K562 (cell line): ENCODE measurements around the gene AGL. TPM values are rescaled to one million over a fixed set of nuclear protein-coding genes. Genes with fewer than 3 reads are reported as not detected.

Source experiments
- ATAC-seq: fragments of 200-7000 bp; cut with Tn5 transposase; 3 replicates; pipeline ENCODE4 v1.9.1; 2020; ENCODE audit warnings: moderate library complexity
- BruUV-seq: library from RNA; stranded (reverse); fragments of 400-500 nt; replicated peaks from 2 replicates; lab custom pipeline; 2021; lab: Mats Ljungman, UMichigan
- CTCF ChIA-PET: fragments of 300-600 bp; formaldehyde crosslinking; extraction: SDS; loops from one replicate; lab custom pipeline; 2021; ENCODE audit warnings: low intra/inter-chr PET ratio; lab: Yijun Ruan, JAX
- POLR2A ChIA-PET: fragments of 300-600, 350-650 bp; sonication (Branson Sonifier 250); formaldehyde crosslinking; extraction: SDS; loops from one replicate; lab custom pipeline; 2021; ENCODE audit warnings: antibody characterized with exemption, inconsistent platforms; lab: Yijun Ruan, JAX
- DNase-seq, 4 experiments: peaks; one replicate each; pipeline versions ENCODE4 v3.0.0 to v3.0.0-alpha.2; 2011 to 2018; ENCODE audit warnings: low spot score in 3 of 4, mixed read lengths in 3 of 4; ENCODE audit errors: extremely low read depth in 1 of 4
- FAIRE-seq: peaks from 2 replicates; lab custom pipeline; 2011; peaks lifted over from hg19 to GRCh38; lab: Jason Lieb, UNC
- H2AFZ ChIP-seq: 2 replicates; pipeline ENCODE4 v1.6.0; 2011; ENCODE audit warnings: low read depth, low read length, control low read depth, inconsistent platforms
- H3K27ac ChIP-seq: fragments of 200-600 bp; 3 replicates; pipeline ENCODE4 v1.8.0; 2011; ENCODE audit warnings: low read depth, mild to moderate bottlenecking, control low read depth, inconsistent platforms, low read length, moderate library complexity, mixed read lengths; ENCODE audit errors: extremely low read depth
- H3K27me3 ChIP-seq, 2 experiments: fragments of 300-600 bp in 1 of 2; 2 replicates in 1 of 2; 3 replicates in 1 of 2; pipeline versions ENCODE4 v1.6.0 to v1.8.0; 2011; ENCODE audit warnings: inconsistent platforms in 2 of 2, low read length in 2 of 2, mild to moderate bottlenecking in 1 of 2, mixed read lengths in 1 of 2, moderate library complexity in 1 of 2; ENCODE audit not compliant: control insufficient read depth in 2 of 2, insufficient read depth in 2 of 2
- H3K36me3 ChIP-seq: fragments of 300-600 bp; 3 replicates; pipeline ENCODE4 v1.8.0; 2011; ENCODE audit warnings: mild to moderate bottlenecking, low read length, inconsistent platforms; ENCODE audit not compliant: control insufficient read depth, insufficient read depth
- H3K4me1 ChIP-seq, 2 experiments: fragments of 200-600 bp in 1 of 2; replicated peaks in 1 of 2; 2 replicates in 1 of 2; 3 replicates in 1 of 2; pipeline versions ENCODE4 v1.5.1 to v1.8.0; 2011; ENCODE audit warnings: inconsistent platforms in 2 of 2, low read length in 2 of 2, mild to moderate bottlenecking in 1 of 2, mixed read lengths in 1 of 2, moderate library complexity in 1 of 2; ENCODE audit not compliant: control insufficient read depth in 2 of 2, insufficient read depth in 2 of 2
- H3K4me2 ChIP-seq: 2 replicates; pipeline ENCODE4 v1.6.1; 2011; ENCODE audit warnings: low read length, control low read depth, inconsistent platforms, mixed read lengths; ENCODE audit not compliant: insufficient read depth
- H3K4me3 ChIP-seq: fragments of 200-600 bp; sonication (generic), shearing (Covaris generic); 2 replicates; pipeline ENCODE4 v1.5.1; 2016; ENCODE audit warnings: control low read depth, inconsistent platforms
- H3K79me2 ChIP-seq: fragments of 200-600 bp; 3 replicates; pipeline ENCODE4 v1.8.0; 2011; ENCODE audit warnings: low read length, inconsistent platforms; ENCODE audit not compliant: control insufficient read depth, insufficient read depth
- H3K9ac ChIP-seq, 2 experiments: 2 replicates each; pipeline versions ENCODE4 v1.6.0 to v1.6.1; 2011; ENCODE audit warnings: low read depth in 2 of 2, low read length in 2 of 2, control low read depth in 1 of 2, inconsistent platforms in 1 of 2, mild to moderate bottlenecking in 1 of 2, mixed read lengths in 1 of 2; ENCODE audit not compliant: insufficient read depth in 1 of 2
- H3K9me1 ChIP-seq: one replicate; pipeline ENCODE4 v1.6.0; 2011; ENCODE audit warnings: inconsistent platforms, mild to moderate bottlenecking, low read length, moderate library complexity; ENCODE audit not compliant: control insufficient read depth, insufficient read depth
- H3K9me3 ChIP-seq: replicated peaks from 2 replicates; pipeline ENCODE4 v1.5.1; 2011; ENCODE audit warnings: low read depth, low read length, inconsistent platforms; ENCODE audit not compliant: control insufficient read depth, insufficient read depth
- H4K20me1 ChIP-seq: replicated peaks from 2 replicates; pipeline ENCODE4 v1.6.1; 2011; ENCODE audit warnings: low read length, inconsistent platforms, mixed read lengths; ENCODE audit not compliant: control insufficient read depth, insufficient read depth
- ELF4 ChIP-seq: fragments of 450-650 bp; formaldehyde crosslinking; IDR thresholded peaks from 2 replicates; pipeline ENCODE4 v1.4.0; 2022; ENCODE audit warnings: missing genetic modification characterization
- HLTF ChIP-seq: fragments of 450-650 bp; IDR thresholded peaks from 2 replicates; pipeline ENCODE4 v1.6.1; 2016
- PURB ChIP-seq: sonication (generic); formaldehyde crosslinking; IDR thresholded peaks from 2 replicates; pipeline ENCODE4 v1.9.0; 2021; ENCODE audit warnings: low read depth, mild to moderate bottlenecking, missing genetic modification reagents
- ZBTB7A ChIP-seq: IDR thresholded peaks from 2 replicates; pipeline ENCODE4 v1.6.1; 2011; ENCODE audit warnings: low read depth, mild to moderate bottlenecking, low read length, moderate library complexity, borderline replicate concordance; ENCODE audit not compliant: control insufficient read depth
- WGBS: fragments of 100-300 bp; shearing (Covaris generic); methylation state at CpG from one replicate; pipeline ENCODE4 v1.1.6; 2016; ENCODE audit warnings: low coverage, mixed read lengths; ENCODE audit not compliant: insufficient coverage; ENCODE audit errors: missing lambda C conversion rate; 5-methylcytosine and 5-hydroxymethylcytosine counted together
- in situ Hi-C: fragments of 300-500 bp; cut with MboI; formaldehyde crosslinking; loops from 4 replicates; pipeline ENCODE4 v1.15.0; 2018; ENCODE audit warnings: inconsistent platforms, mixed read lengths
- intact Hi-C: fragments of 100-400 bp; cut with micrococcal nuclease; formaldehyde crosslinking; loops from 2 replicates; pipeline ENCODE4 v1.14.2; 2022
- polyA plus RNA-seq, 8 experiments: library from polyadenylated mRNA; depleted of rRNA in 4 of 8; stranded (reverse) in 5 of 8; unstranded in 3 of 8; fragments of >200 nt; fragmentation: Nextera tagmentation in 2 of 8; fragmentation: Illumina TruSeq in 1 of 8; extraction: Ambion mirVana in 2 of 8; extraction: Trizol in 1 of 8; gene quantifications; 2 replicates each; pipeline versions ENCODE4 v1.2.1 to v1.2.3, GENCODE V29; 2011 to 2014; ENCODE audit warnings: inconsistent platforms in 1 of 8, missing spikeins in 1 of 8
- total RNA-seq, 7 experiments: library from RNA; depleted of rRNA in 6 of 7; stranded (reverse); fragments of >200 nt in 6 of 7; fragmentation: Illumina TruSeq in 2 of 7; extraction: Trizol in 2 of 7; gene quantifications; 2 replicates each; pipeline versions ENCODE4 v1.2.1 to v1.2.3, GENCODE V29; 2011 to 2021; ENCODE audit warnings: low replicate concordance in 1 of 7
- TF ChIP-seq, protein P1 (sequence below): fragments of 250-450 bp; sonication (Bioruptor Pico); IDR thresholded peaks from 2 replicates; pipeline ENCODE4 v1.5.1; 2021; ENCODE audit warnings: mild to moderate bottlenecking

AGL gene
- total and polyA plus RNA-seq, 9 of the 15 experiments (the other 6 are each of a cell fraction or from before 2014, with no cell fraction given) = 6.3 to 20.4 (median 12.4) TPM

DNA sequence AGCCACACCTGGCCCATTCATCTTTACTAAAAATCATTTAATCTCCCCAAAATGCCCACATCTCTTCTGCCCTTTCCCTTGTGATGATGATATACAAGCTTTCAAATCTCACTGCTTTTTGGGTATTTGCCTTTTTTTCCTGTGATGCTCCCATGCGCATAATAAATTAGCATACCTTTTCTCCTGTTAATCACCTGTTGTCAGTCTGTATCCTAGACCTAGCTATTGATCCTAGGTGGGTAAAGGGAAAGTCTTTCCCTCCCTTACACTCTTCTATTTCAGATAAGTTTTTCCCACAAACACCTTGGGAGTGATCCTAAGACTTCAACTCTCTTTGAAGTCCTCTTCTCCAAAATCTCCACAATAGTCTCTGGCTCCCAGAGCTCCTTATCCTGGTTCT is 107.7 kb downstream of the AGL start:
- no peak overlapping the region for H3K27ac ChIP-seq
- no TSS peak for BruUV-seq
- no peak overlapping the region for H3K9ac ChIP-seq
- no peaks in the 10 kb centered on the region for H3K36me3 ChIP-seq
- FAIRE-seq = no peak
- H3K9me1 ChIP-seq = no peaks in the 10 kb centered on the region
- WGBS = 100% methylated on average over 1 of the region's 1 CpG
- H3K27me3 ChIP-seq = no peaks in the 10 kb centered on the region
- POLR2A ChIA-PET = interaction anchor here (0.7 to 1.9 kb wide), 3 partner anchors 13 to 465 kb away, joined by 3 to 6 read pairs (median 5); no protein-coding TSS in a partner anchor
- in situ Hi-C loops = no loop called here
- no peak overlapping the region for H2AFZ ChIP-seq
- H4K20me1 ChIP-seq = no peaks in the 10 kb centered on the region
- H3K4me3 ChIP-seq = no peak overlapping the region
- H3K4me2 ChIP-seq = no peak overlapping the region
- intact Hi-C loops = loop anchor here (5.0 kb wide), 1 partner anchor 151 kb away; no protein-coding TSS in a partner anchor
- no peak for DNase-seq
- CTCF ChIA-PET = no interaction called here
- no peaks in the 10 kb centered on the region for H3K9me3 ChIP-seq
- peaks cover 6% of the 10 kb centered on the region in 2 experiments; a peak in 2 of 5 replicates for H3K4me1 ChIP-seq
- TF ChIP-seq HLTF = no peak
- TF ChIP-seq PURB (CRISPR knock-in tag) = no peak
- TF ChIP-seq ELF4 (CRISPR knock-in tag) = no peak
- no peak for TF ChIP-seq ZBTB7A
- TF ChIP-seq, protein P1, sequence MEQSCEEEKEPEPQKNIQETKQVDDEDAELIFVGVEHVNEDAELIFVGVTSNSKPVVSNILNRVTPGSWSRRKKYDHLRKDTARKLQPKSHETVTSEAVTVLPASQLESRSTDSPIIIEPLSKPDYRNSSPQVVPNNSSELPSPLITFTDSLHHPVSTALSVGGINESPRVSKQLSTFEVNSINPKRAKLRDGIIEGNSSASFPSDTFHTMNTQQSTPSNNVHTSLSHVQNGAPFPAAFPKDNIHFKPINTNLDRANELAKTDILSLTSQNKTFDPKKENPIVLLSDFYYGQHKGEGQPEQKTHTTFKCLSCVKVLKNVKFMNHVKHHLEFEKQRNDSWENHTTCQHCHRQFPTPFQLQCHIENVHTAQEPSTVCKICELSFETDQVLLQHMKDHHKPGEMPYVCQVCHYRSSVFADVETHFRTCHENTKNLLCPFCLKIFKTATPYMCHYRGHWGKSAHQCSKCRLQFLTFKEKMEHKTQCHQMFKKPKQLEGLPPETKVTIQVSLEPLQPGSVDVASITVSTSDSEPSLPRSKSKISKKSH = no peak
- no peak for ATAC-seq
- H3K79me2 ChIP-seq = no peaks in the 10 kb centered on the region
